ENCODE measurements around the gene FNTB.

DNA sequence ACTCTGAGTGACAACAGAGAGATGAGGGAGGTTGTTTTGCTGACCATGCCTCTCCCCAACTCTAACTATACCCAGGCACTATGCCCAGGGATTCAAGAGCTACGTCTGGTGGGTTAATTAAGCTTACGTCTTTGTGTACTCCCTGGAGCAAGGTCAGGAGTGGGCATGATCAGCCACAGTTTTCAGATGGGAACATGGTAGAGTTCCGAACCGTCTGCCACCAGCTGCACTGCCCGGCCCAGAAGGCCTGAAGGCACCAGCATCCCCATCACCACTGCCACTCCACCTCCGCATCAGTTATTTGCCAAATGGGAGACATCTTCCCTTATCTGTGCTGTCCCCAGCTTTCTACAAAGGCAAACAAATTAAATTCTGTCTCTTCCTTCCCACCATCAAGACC is 33.0 kb upstream of the FNTB start:
- no peak for TF ChIP-seq POLR2A (IDR thresholded peaks at IDR 0.05; ENCODE audit: low read depth, low read length)
- TF ChIP-seq POLR2AphosphoS5 (IDR thresholded peaks at IDR 0.05; ENCODE audit: low read depth, low read length): no peak
- TF ChIP-seq TAF1 (IDR thresholded peaks at IDR 0.05; ENCODE audit: borderline replicate concordance, low read depth, low read length): no peak
